ENCODE measurements around the gene SLMAP. TPM values are rescaled to one million over a fixed set of nuclear protein-coding genes. Genes with fewer than 3 reads are reported as not detected.
A peak's percentile ranks its signal among the peaks of the same experiment; 100 is the strongest.

The SLMAP gene
- total RNA-seq, 1 experiment from 2014 or later, result 79.5 TPM

DNA sequence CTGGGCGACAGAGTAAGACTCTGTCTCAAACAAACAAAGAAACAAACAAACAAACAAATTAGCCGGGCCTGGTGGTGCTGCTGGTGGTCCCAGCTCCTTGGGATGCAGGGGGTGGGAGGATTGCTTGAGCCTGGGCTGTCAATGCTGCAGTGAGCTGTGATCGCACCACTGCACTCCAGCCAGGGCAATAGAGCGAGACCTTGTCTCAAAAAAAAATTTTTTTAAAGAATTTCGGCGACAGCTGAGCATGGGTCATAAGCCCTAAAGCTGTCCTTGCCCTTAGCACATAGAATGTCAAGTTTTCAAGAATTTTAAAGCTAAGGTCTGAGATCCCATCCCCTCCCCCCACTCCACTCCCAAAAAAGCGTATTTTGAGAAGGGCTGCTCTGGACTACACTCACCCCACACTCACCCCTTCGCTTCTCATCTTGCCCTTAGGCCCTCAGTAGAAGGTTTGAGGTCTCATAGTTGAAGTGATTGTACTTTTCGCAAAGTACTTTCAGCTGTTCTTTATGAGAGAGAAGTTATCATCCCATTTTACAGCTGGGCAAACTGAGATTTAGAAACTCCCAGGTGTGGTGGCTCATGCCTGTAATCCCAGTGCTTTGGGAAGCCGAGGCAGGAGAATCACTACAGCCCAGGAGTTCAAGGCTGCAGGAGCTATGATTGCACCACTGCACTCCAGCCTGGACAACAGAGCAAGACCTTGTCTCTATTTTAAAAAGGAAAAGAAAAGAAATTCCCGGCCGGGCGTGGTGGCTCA is 217.8 kb downstream of the SLMAP start:
- H3K9me3 Mint-ChIP-seq, result no peaks in the 10 kb centered on the region
- CTCF ChIA-PET, result interaction anchor here (1.6 to 3.2 kb wide), 2 partner anchors 12 to 85 kb away, joined by 3 to 12 read pairs; no protein-coding TSS in a partner anchor
- peaks cover 24% of the 10 kb centered on the region for H3K4me1 Mint-ChIP-seq
- POLR2A ChIA-PET, result interaction anchor here (0.7 kb wide), 1 partner anchor 29 kb away, joined by 3 read pairs; no protein-coding TSS in a partner anchor
- DNase-seq (ENCODE audit: low spot score) (no peak), ATAC-seq (no peak)
- no peak overlapping the region for H3K4me3 Mint-ChIP-seq
- no peak overlapping the region for H3K27ac Mint-ChIP-seq
- H3K36me3 Mint-ChIP-seq, result no peaks in the 10 kb centered on the region
- TF ChIP-seq, protein P1, sequence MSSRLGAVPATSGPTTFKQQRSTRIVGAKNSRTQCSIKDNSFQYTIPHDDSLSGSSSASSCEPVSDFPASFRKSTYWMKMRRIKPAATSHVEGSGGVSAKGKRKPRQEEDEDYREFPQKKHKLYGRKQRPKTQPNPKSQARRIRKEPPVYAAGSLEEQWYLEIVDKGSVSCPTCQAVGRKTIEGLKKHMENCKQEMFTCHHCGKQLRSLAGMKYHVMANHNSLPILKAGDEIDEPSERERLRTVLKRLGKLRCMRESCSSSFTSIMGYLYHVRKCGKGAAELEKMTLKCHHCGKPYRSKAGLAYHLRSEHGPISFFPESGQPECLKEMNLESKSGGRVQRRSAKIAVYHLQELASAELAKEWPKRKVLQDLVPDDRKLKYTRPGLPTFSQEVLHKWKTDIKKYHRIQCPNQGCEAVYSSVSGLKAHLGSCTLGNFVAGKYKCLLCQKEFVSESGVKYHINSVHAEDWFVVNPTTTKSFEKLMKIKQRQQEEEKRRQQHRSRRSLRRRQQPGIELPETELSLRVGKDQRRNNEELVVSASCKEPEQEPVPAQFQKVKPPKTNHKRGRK (CRISPR knock-in tag; IDR thresholded peaks at IDR 0.05; ENCODE audit: borderline replicate concordance), result no peak
- TF ChIP-seq CBFB (CRISPR knock-in tag; IDR thresholded peaks at IDR 0.05; ENCODE audit: low read depth) (no peak), NFE2L1 (CRISPR knock-in tag; IDR thresholded peaks at IDR 0.05) (no peak), NFATC4 (CRISPR knock-in tag; IDR thresholded peaks at IDR 0.05) (no peak), ZNF416 (CRISPR knock-in tag; IDR thresholded peaks at IDR 0.05) (no peak), RORB (CRISPR knock-in tag; IDR thresholded peaks at IDR 0.05) (no peak), SMAD4 (CRISPR knock-in tag; IDR thresholded peaks at IDR 0.05) (no peak)
- TF ChIP-seq, protein P2, sequence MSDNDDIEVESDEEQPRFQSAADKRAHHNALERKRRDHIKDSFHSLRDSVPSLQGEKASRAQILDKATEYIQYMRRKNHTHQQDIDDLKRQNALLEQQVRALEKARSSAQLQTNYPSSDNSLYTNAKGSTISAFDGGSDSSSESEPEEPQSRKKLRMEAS (CRISPR knock-in tag; IDR thresholded peaks at IDR 0.05), result no peak
- TF ChIP-seq, protein P3, sequence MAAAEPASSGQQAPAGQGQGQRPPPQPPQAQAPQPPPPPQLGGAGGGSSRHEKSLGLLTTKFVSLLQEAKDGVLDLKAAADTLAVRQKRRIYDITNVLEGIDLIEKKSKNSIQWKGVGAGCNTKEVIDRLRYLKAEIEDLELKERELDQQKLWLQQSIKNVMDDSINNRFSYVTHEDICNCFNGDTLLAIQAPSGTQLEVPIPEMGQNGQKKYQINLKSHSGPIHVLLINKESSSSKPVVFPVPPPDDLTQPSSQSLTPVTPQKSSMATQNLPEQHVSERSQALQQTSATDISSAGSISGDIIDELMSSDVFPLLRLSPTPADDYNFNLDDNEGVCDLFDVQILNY (CRISPR knock-in tag; IDR thresholded peaks at IDR 0.05), result no peak
- no peaks in the 10 kb centered on the region for H3K27me3 Mint-ChIP-seq (ENCODE audit: low read depth)

DNA sequence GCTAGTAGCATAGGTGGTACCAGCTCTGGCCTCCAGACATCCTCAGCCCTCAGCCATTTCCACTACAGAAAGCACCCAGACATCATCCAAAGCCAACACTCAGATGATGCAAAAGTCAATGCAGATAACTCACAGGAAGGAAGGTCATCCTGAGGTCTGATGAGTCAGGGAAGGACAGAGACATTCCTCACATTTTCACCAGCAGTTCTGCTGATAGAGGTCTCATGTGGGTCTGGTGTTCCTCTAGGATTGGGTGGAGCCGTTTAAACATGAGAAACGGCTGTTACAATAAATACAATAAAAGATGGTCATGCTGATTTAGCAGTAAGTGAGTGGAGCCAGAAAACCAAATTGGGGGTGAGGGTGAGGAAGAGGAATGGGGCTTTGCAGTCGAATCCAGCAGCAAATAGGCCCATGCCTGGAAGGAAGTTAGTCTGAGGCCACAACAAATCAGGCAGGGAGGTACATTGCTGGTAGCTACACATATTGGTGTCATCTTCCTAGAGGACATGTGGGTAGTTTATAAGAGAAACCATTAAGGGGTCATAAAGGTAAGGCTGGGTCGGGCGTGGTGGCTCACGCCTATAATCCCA is 218.8 kb downstream of the SLMAP start:
- DNase-seq (ENCODE audit: low spot score) (no peak), ATAC-seq (no peak)
- CTCF ChIA-PET, result no interaction called here
- Mint-ChIP-seq H3K4me1 (peaks cover 19% of the 10 kb centered on the region), H3K36me3 (no peaks in the 10 kb centered on the region), H3K9me3 (no peaks in the 10 kb centered on the region), H3K27ac (0 out of 2 replicates have a peak overlapping the region, but pooled peaks have one; percentile 65), H3K27me3 (ENCODE audit: low read depth) (no peaks in the 10 kb centered on the region), H3K4me3 (no peak overlapping the region)
- POLR2A ChIA-PET, result no interaction called here
- TF ChIP-seq ZNF219 (CRISPR knock-in tag; IDR thresholded peaks at IDR 0.05; ENCODE audit: borderline replicate concordance) (no peak), GABPB1 (CRISPR knock-in tag; IDR thresholded peaks at IDR 0.05) (peak; percentile 98), NFYB (CRISPR knock-in tag; conservative IDR thresholded peaks at IDR 0.05; ENCODE audit: low read depth) (no peak)

DNA sequence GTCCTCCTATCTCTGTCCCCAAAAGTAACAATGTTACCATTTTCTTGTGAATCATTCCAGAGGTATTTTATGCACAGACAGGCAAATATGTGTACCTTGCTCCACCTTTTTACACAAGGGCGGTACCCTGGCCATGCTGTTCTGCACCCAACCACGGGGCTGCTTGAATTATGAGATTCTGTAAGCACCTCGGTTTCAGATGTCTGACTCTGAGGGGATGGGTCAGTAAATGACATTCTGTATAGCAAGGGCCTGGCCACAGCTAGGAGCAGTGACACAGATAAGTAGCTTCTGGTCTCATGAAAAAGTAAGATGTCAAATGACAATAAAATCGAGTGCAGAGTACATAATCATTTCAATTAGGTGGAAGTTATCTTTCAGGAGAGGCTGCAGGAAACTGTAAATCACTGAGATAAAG is 221.7 kb downstream of the SLMAP start:
- Mint-ChIP-seq H3K36me3 (no peaks in the 10 kb centered on the region), H3K9me3 (no peaks in the 10 kb centered on the region), H3K27me3 (ENCODE audit: low read depth) (no peaks in the 10 kb centered on the region), H3K4me1 (peaks cover 6% of the 10 kb centered on the region), H3K4me3 (no peak overlapping the region), H3K27ac (no peak overlapping the region)
- DNase-seq (ENCODE audit: low spot score) (no peak), ATAC-seq (no peak)
- ChIA-PET CTCF (no interaction called here), POLR2A (no interaction called here)
- no peak for TF ChIP-seq RELA (CRISPR knock-in tag; IDR thresholded peaks at IDR 0.05; ENCODE audit: borderline replicate concordance)
- TF ChIP-seq, protein P4, sequence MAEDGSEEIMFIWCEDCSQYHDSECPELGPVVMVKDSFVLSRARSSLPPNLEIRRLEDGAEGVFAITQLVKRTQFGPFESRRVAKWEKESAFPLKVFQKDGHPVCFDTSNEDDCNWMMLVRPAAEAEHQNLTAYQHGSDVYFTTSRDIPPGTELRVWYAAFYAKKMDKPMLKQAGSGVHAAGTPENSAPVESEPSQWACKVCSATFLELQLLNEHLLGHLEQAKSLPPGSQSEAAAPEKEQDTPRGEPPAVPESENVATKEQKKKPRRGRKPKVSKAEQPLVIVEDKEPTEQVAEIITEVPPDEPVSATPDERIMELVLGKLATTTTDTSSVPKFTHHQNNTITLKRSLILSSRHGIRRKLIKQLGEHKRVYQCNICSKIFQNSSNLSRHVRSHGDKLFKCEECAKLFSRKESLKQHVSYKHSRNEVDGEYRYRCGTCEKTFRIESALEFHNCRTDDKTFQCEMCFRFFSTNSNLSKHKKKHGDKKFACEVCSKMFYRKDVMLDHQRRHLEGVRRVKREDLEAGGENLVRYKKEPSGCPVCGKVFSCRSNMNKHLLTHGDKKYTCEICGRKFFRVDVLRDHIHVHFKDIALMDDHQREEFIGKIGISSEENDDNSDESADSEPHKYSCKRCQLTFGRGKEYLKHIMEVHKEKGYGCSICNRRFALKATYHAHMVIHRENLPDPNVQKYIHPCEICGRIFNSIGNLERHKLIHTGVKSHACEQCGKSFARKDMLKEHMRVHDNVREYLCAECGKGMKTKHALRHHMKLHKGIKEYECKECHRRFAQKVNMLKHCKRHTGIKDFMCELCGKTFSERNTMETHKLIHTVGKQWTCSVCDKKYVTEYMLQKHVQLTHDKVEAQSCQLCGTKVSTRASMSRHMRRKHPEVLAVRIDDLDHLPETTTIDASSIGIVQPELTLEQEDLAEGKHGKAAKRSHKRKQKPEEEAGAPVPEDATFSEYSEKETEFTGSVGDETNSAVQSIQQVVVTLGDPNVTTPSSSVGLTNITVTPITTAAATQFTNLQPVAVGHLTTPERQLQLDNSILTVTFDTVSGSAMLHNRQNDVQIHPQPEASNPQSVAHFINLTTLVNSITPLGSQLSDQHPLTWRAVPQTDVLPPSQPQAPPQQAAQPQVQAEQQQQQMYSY (CRISPR knock-in tag; IDR thresholded peaks at IDR 0.05), result no peak
- TF ChIP-seq CREB1 (CRISPR knock-in tag; IDR thresholded peaks at IDR 0.05), result no peak
- no peak for TF ChIP-seq NR3C1 (CRISPR knock-in tag; conservative IDR thresholded peaks at IDR 0.05; ENCODE audit: low read depth)
- TF ChIP-seq TCF7 (CRISPR knock-in tag; IDR thresholded peaks at IDR 0.05; ENCODE audit: low read depth), result no peak
- no peak for TF ChIP-seq ESRRA (CRISPR knock-in tag; IDR thresholded peaks at IDR 0.05; ENCODE audit: borderline replicate concordance)
- TF ChIP-seq GRHL2 (CRISPR knock-in tag; IDR thresholded peaks at IDR 0.05; ENCODE audit: insufficient replicate concordance, severe bottlenecking), result no peak
- no peak for TF ChIP-seq ZNF263 (CRISPR knock-in tag; IDR thresholded peaks at IDR 0.05; ENCODE audit: low read depth)
- TF ChIP-seq, protein P5, sequence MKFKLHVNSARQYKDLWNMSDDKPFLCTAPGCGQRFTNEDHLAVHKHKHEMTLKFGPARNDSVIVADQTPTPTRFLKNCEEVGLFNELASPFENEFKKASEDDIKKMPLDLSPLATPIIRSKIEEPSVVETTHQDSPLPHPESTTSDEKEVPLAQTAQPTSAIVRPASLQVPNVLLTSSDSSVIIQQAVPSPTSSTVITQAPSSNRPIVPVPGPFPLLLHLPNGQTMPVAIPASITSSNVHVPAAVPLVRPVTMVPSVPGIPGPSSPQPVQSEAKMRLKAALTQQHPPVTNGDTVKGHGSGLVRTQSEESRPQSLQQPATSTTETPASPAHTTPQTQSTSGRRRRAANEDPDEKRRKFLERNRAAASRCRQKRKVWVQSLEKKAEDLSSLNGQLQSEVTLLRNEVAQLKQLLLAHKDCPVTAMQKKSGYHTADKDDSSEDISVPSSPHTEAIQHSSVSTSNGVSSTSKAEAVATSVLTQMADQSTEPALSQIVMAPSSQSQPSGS (CRISPR knock-in tag; IDR thresholded peaks at IDR 0.05; ENCODE audit: borderline replicate concordance, low read depth), result no peak
- no peak for TF ChIP-seq ZNF416 (CRISPR knock-in tag; IDR thresholded peaks at IDR 0.05)
- no peak for TF ChIP-seq SP1 (CRISPR knock-in tag; conservative IDR thresholded peaks at IDR 0.05)
- TF ChIP-seq FOXP1 (CRISPR knock-in tag; IDR thresholded peaks at IDR 0.05; ENCODE audit: borderline replicate concordance), result no peak
- no peak for TF ChIP-seq NFATC4 (CRISPR knock-in tag; IDR thresholded peaks at IDR 0.05)
- TF ChIP-seq CBFB (CRISPR knock-in tag; IDR thresholded peaks at IDR 0.05; ENCODE audit: low read depth), result no peak

All from WTC11 (cell line).